Astrocyte (in vitro differentiated cells and primary cell): ENCODE data around the gene OR7C1. TPM values are rescaled to one million over a fixed set of nuclear protein-coding genes. Genes with fewer than 3 reads are reported as not detected.

ENCODE experiments used
- DNase-seq: peaks from one replicate; pipeline ENCODE4 v3.0.0-alpha.2; 2010; ENCODE audit warnings: low read depth
- FAIRE-seq: peaks from 2 replicates; lab custom pipeline; 2011; peaks lifted over from hg19 to GRCh38; lab: Jason Lieb, UNC
- H2AFZ ChIP-seq: 2 replicates; pipeline ENCODE4 v1.6.0; 2012; ENCODE audit warnings: low read depth, low read length, inconsistent platforms
- H3K27ac ChIP-seq: 2 replicates; pipeline ENCODE4 v1.5.1; 2011; ENCODE audit warnings: low read depth, low read length, inconsistent platforms
- H3K27me3 ChIP-seq: 2 replicates; pipeline ENCODE4 v1.6.0; 2011; ENCODE audit warnings: low read length, inconsistent platforms; ENCODE audit not compliant: insufficient read depth
- H3K36me3 ChIP-seq: 2 replicates; pipeline ENCODE4 v1.5.1; 2011; ENCODE audit warnings: low read length, inconsistent platforms; ENCODE audit not compliant: insufficient read depth
- H3K4me1 ChIP-seq: 2 replicates; pipeline ENCODE4 v1.5.1; 2011; ENCODE audit warnings: low read length, inconsistent platforms; ENCODE audit not compliant: insufficient read depth
- H3K4me2 ChIP-seq: 2 replicates; pipeline ENCODE4 v1.6.0; 2012; ENCODE audit warnings: low read length, inconsistent platforms
- H3K4me3 ChIP-seq: 2 replicates; pipeline ENCODE4 v1.5.1; 2011; ENCODE audit warnings: low read depth, mild to moderate bottlenecking, low read length, inconsistent platforms; ENCODE audit not compliant: insufficient read depth
- H3K79me2 ChIP-seq: 2 replicates; pipeline ENCODE4 v1.6.0; 2012; ENCODE audit warnings: mild to moderate bottlenecking, low read length, inconsistent platforms; ENCODE audit not compliant: insufficient read depth
- H3K9ac ChIP-seq: 2 replicates; pipeline ENCODE4 v1.6.0; 2012; ENCODE audit warnings: mild to moderate bottlenecking, low read length, inconsistent platforms
- H3K9me3 ChIP-seq: 2 replicates; pipeline ENCODE4 v1.5.1; 2012; ENCODE audit warnings: low read depth, mild to moderate bottlenecking, low read length, inconsistent platforms; ENCODE audit not compliant: insufficient read depth
- H4K20me1 ChIP-seq: 2 replicates; pipeline ENCODE4 v1.6.0; 2012; ENCODE audit warnings: low read length, inconsistent platforms; ENCODE audit not compliant: insufficient read depth
- H3K27ac Mint-ChIP-seq: one replicate; pipeline ENCODE4 v1.8.0; 2021; ENCODE audit warnings: mild to moderate bottlenecking, mixed read lengths; ENCODE audit not compliant: unreplicated experiment
- H3K27me3 Mint-ChIP-seq: one replicate; pipeline ENCODE4 v1.8.0; 2021; ENCODE audit warnings: low read depth, mixed read lengths; ENCODE audit not compliant: unreplicated experiment
- H3K36me3 Mint-ChIP-seq: one replicate; pipeline ENCODE4 v1.8.0; 2021; ENCODE audit warnings: low read depth, mixed read lengths; ENCODE audit not compliant: unreplicated experiment
- H3K4me1 Mint-ChIP-seq: one replicate; pipeline ENCODE4 v1.8.0; 2021; ENCODE audit warnings: low read depth, mixed read lengths; ENCODE audit not compliant: unreplicated experiment
- H3K4me3 Mint-ChIP-seq: one replicate; pipeline ENCODE4 v1.8.0; 2021; ENCODE audit warnings: mild to moderate bottlenecking, moderate library complexity, mixed read lengths; ENCODE audit not compliant: unreplicated experiment
- H3K9me3 Mint-ChIP-seq: one replicate; pipeline ENCODE4 v1.8.0; 2021; ENCODE audit warnings: mild to moderate bottlenecking, mixed read lengths; ENCODE audit not compliant: unreplicated experiment
- CTCF ChIP-seq: IDR thresholded peaks from 2 replicates; pipeline ENCODE4 v1.5.1; 2011; ENCODE audit warnings: low read depth, mild to moderate bottlenecking, inconsistent platforms, low read length, moderate library complexity; ENCODE audit not compliant: insufficient read depth
- EZH2 ChIP-seq: IDR thresholded peaks from 2 replicates; pipeline ENCODE4 v1.6.1; 2012; ENCODE audit warnings: mild to moderate bottlenecking, low read length, inconsistent platforms; ENCODE audit not compliant: insufficient read depth
- total RNA-seq: library from RNA; stranded (reverse); gene quantifications from 2 replicates; pipeline ENCODE4 v1.2.1, GENCODE V29; 2021

OR7C1 gene
- total RNA-seq, 1 donor from 2014 or later = not detected

GRCh38 chr19:14772995-14773394, 62.0 kb downstream of the OR7C1 start:
- no peak for DNase-seq
- Histone ChIP-seq H3K4me2 (no peak overlapping the region), H3K36me3 (no peaks in the 10 kb centered on the region), H3K4me1 (no peaks in the 10 kb centered on the region), H3K9me3 (no peaks in the 10 kb centered on the region), H3K9ac (no peak overlapping the region), H3K4me3 (no peak overlapping the region), H3K79me2 (no peaks in the 10 kb centered on the region), H4K20me1 (no peaks in the 10 kb centered on the region), H2AFZ (no peak overlapping the region), H3K27ac (no peak overlapping the region), H3K27me3 (no peaks in the 10 kb centered on the region)
- Mint-ChIP-seq H3K36me3 (no peaks in the 10 kb centered on the region), H3K4me1 (no peaks in the 10 kb centered on the region), H3K4me3 (no peak overlapping the region), H3K27ac (no peak overlapping the region), H3K9me3 (no peaks in the 10 kb centered on the region), H3K27me3 (peaks cover 28% of the 10 kb centered on the region)
- FAIRE-seq = no peak
- no peak for TF ChIP-seq EZH2
- no peak for TF ChIP-seq CTCF

- H3K9ac ChIP-seq = no peak overlapping the region
- no peaks in the 10 kb centered on the region for H3K36me3 ChIP-seq
- H4K20me1 ChIP-seq = no peaks in the 10 kb centered on the region
- Mint-ChIP-seq H3K27me3 (peaks cover 26% of the 10 kb centered on the region), H3K27ac (no peak overlapping the region), H3K4me1 (no peaks in the 10 kb centered on the region), H3K4me3 (no peak overlapping the region), H3K9me3 (no peaks in the 10 kb centered on the region), H3K36me3 (no peaks in the 10 kb centered on the region)
- no peak for TF ChIP-seq EZH2
- TF ChIP-seq CTCF = no peak
- H3K4me2 ChIP-seq = no peak overlapping the region
- FAIRE-seq = no peak
- H3K4me3 ChIP-seq = no peak overlapping the region
- H3K27me3 ChIP-seq = no peaks in the 10 kb centered on the region
- H3K27ac ChIP-seq = no peak overlapping the region
- H2AFZ ChIP-seq = no peak overlapping the region
- no peaks in the 10 kb centered on the region for H3K79me2 ChIP-seq
- H3K4me1 ChIP-seq = no peaks in the 10 kb centered on the region
- no peaks in the 10 kb centered on the region for H3K9me3 ChIP-seq
- DNase-seq = no peak
Observed at GRCh38 chr19:14772467-14772866, 62.5 kb downstream of the OR7C1 start.

DNA sequence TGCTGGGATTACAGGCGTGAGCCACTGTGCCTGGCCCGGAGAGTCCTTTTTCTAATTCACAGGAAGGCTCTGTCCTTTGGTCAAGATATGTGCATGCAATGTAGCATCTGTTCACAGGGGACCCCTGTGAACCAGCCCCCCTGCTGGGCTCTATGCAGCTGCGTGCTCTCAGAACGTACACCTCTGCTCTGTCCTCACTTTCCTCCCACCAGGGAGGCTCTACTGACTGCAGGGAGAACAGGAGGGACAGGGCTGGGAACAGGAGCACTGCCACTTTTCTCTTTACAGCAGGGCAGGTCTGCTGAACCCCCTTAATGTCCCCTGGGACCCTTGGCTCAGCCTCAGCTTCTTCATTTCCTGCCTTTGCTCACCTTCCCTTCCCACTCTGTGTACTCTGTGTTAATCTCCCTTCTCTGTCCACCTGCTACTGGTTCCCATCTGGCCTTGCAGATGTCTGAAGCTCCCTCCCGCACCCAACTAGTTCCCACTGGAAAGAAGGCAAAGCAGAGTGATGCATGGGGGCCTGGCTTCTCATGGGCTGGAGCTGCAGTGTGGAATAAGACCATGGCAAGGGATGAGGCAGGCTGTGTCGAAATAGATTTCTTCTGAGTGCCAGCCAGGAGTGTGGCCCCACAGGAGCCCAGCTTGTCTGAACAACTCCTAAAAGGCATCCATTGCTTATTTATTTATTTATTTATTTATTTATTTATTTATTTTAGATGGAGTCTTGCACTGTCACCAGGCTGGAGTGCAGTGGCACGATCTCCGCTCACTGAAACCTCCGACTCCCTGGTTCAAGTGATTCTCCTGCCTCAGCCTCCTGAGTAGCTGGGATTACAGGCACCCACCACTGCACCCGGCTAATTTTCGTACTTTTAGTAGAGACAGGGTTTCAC, 63.8 kb downstream of the OR7C1 start:
- H3K4me3 ChIP-seq = no peak overlapping the region
- H3K9me3 ChIP-seq = no peaks in the 10 kb centered on the region
- no peak overlapping the region for H3K4me2 ChIP-seq
- no peaks in the 10 kb centered on the region for H3K36me3 ChIP-seq
- TF ChIP-seq CTCF (no peak), EZH2 (no peak)
- FAIRE-seq (no peak), DNase-seq (no peak)
- H3K27ac Mint-ChIP-seq = no peak overlapping the region
- no peaks in the 10 kb centered on the region for H3K79me2 ChIP-seq
- H3K4me1 Mint-ChIP-seq = no peaks in the 10 kb centered on the region
- H3K27me3 Mint-ChIP-seq = peaks cover 24% of the 10 kb centered on the region
- no peak overlapping the region for H3K27ac ChIP-seq
- H3K9me3 Mint-ChIP-seq = no peaks in the 10 kb centered on the region
- H4K20me1 ChIP-seq = no peaks in the 10 kb centered on the region
- H2AFZ ChIP-seq = no peak overlapping the region
- no peak overlapping the region for H3K9ac ChIP-seq
- H3K27me3 ChIP-seq = no peaks in the 10 kb centered on the region
- H3K4me3 Mint-ChIP-seq = no peak overlapping the region
- H3K36me3 Mint-ChIP-seq = no peaks in the 10 kb centered on the region
- H3K4me1 ChIP-seq = no peaks in the 10 kb centered on the region
